HepG2 (cell line): ENCODE results near the gene CACNA1H. TPM values are rescaled to one million over a fixed set of nuclear protein-coding genes. Genes with fewer than 3 reads are reported as not detected.
A peak's percentile ranks its signal among the peaks of the same experiment; 100 is the strongest.

Experiments
- ATAC-seq: fragments of 200-7000 bp; cut with Tn5 transposase; 3 replicates; pipeline ENCODE4 v1.9.1; 2020; ENCODE audit warnings: mild to moderate bottlenecking, moderate library complexity
- BruUV-seq: library from RNA; stranded (reverse); fragments of 400-500 nt; replicated peaks from 2 replicates; lab custom pipeline; 2021; lab: Mats Ljungman, UMichigan
- CTCF ChIA-PET: fragments of 300-600 bp; formaldehyde crosslinking; extraction: SDS; loops from one replicate; lab custom pipeline; 2021; ENCODE audit warnings: low total read pairs, inconsistent platforms, low intra/inter-chr PET ratio; lab: Yijun Ruan, JAX
- POLR2A ChIA-PET: fragments of 350-600 bp; sonication (Branson Sonifier 250); formaldehyde crosslinking; loops from one replicate; lab custom pipeline; 2020; ENCODE audit warnings: antibody characterized with exemption, inconsistent platforms; lab: Yijun Ruan, JAX
- DNase-seq: peaks from one replicate; pipeline ENCODE4 v3.0.0-alpha.2; 2015; ENCODE audit warnings: low spot score
- FAIRE-seq: peaks from 3 replicates; lab custom pipeline; 2011; peaks lifted over from hg19 to GRCh38; lab: Jason Lieb, UNC
- H2AFZ ChIP-seq: one replicate; pipeline ENCODE4 v1.6.1; 2011; ENCODE audit warnings: low read length, inconsistent platforms
- H3K27ac ChIP-seq: fragments of 300-600 bp; 3 replicates; pipeline ENCODE4 v1.8.0; 2011; ENCODE audit warnings: mixed run types, mild to moderate bottlenecking, mixed read lengths, low read length, inconsistent platforms; ENCODE audit not compliant: insufficient read depth; ENCODE audit errors: extremely low read length
- H3K27me3 ChIP-seq, 2 experiments: fragments of 200-600 bp in 1 of 2; 2 replicates in 1 of 2; 3 replicates in 1 of 2; pipeline versions ENCODE4 v1.6.0 to v1.8.0; 2011; ENCODE audit warnings: low read length in 2 of 2, mild to moderate bottlenecking in 2 of 2, moderate library complexity in 2 of 2, inconsistent platforms in 1 of 2; ENCODE audit not compliant: insufficient read depth in 2 of 2, control insufficient read depth in 1 of 2
- H3K36me3 ChIP-seq, 2 experiments: fragments of 200-600 bp in 1 of 2; replicated peaks in 1 of 2; 2 replicates in 1 of 2; 3 replicates in 1 of 2; pipeline versions ENCODE4 v1.5.1 to v1.8.0; 2011; ENCODE audit warnings: low read length in 2 of 2, inconsistent platforms in 1 of 2; ENCODE audit not compliant: insufficient read depth in 2 of 2, control insufficient read depth in 1 of 2
- H3K4me1 ChIP-seq: 2 replicates; pipeline ENCODE4 v1.5.1; 2012; ENCODE audit warnings: low read length, inconsistent platforms; ENCODE audit not compliant: insufficient read depth
- H3K4me2 ChIP-seq: 2 replicates; pipeline ENCODE4 v1.6.0; 2011; ENCODE audit warnings: low read depth, low read length, inconsistent platforms
- H3K4me3 ChIP-seq, 3 experiments: fragments of 200-600 bp in 1 of 3; sonication (generic), shearing (Covaris generic) in 1 of 3; replicated peaks in 1 of 3; 2 replicates each; pipeline ENCODE4 v1.5.1; 2011 to 2016; ENCODE audit warnings: low read length in 3 of 3, inconsistent platforms in 2 of 3, low read depth in 2 of 3, mild to moderate bottlenecking in 2 of 3, control low read depth in 1 of 3, mixed read lengths in 1 of 3; ENCODE audit not compliant: insufficient read depth in 1 of 3
- H3K79me2 ChIP-seq: one replicate; pipeline ENCODE4 v1.6.1; 2011; ENCODE audit warnings: low read length, inconsistent platforms; ENCODE audit not compliant: insufficient read depth
- H3K9ac ChIP-seq: 2 replicates; pipeline ENCODE4 v1.6.0; 2011; ENCODE audit warnings: mild to moderate bottlenecking, low read depth, low read length, inconsistent platforms; ENCODE audit not compliant: insufficient read depth
- H3K9me3 ChIP-seq: 2 replicates; pipeline ENCODE4 v1.5.1; 2012; ENCODE audit warnings: mild to moderate bottlenecking, low read length
- H4K20me1 ChIP-seq: 2 replicates; pipeline ENCODE4 v1.6.0; 2011; ENCODE audit warnings: inconsistent platforms, mild to moderate bottlenecking, low read length, moderate library complexity; ENCODE audit not compliant: insufficient read depth
- FOSL2 ChIP-seq: sonication (generic); formaldehyde crosslinking; IDR thresholded peaks from 2 replicates; pipeline ENCODE4 v1.4.0; 2020; ENCODE audit warnings: missing genetic modification reagents
- HMG20A ChIP-seq: IDR thresholded peaks from 2 replicates; pipeline ENCODE4 v1.6.1; 2016; ENCODE audit warnings: borderline replicate concordance
- ZFY ChIP-seq: sonication (generic); formaldehyde crosslinking; IDR thresholded peaks from 2 replicates; pipeline ENCODE4 v1.4.0; 2020; ENCODE audit warnings: missing genetic modification reagents
- ZNF703 ChIP-seq: sonication (generic); formaldehyde crosslinking; IDR thresholded peaks from 2 replicates; pipeline ENCODE4 v1.5.1; 2020; ENCODE audit warnings: missing genetic modification reagents, mild to moderate bottlenecking, moderate library complexity, borderline replicate concordance
- WGBS: methylation state at CpG from one replicate; pipeline ENCODE4 v1.1.6; 2017; ENCODE audit warnings: low lambda C conversion rate; 5-methylcytosine and 5-hydroxymethylcytosine counted together
- in situ Hi-C: cut with HindIII; loops from 2 replicates; pipeline ENCODE4 v1.10.0; 2017; ENCODE audit warnings: low pct_unique_long_range_greater_than_20kb; ENCODE audit not compliant: extremely low pct_ligation_motif_present
- intact Hi-C: fragments of 100-400 bp; cut with micrococcal nuclease; formaldehyde crosslinking; loops from one replicate; pipeline ENCODE4 v1.10.0; 2022; ENCODE audit not compliant: unreplicated experiment
- polyA plus RNA-seq, 8 experiments: library from polyadenylated mRNA; depleted of rRNA in 3 of 8; stranded (reverse) in 7 of 8; unstranded in 1 of 8; fragments of >200 nt; fragmentation: Illumina TruSeq in 4 of 8; extraction: Trizol in 4 of 8; gene quantifications; 2 replicates each; pipeline versions ENCODE4 v1.2.1 to v1.2.3, GENCODE V29; 2011 to 2016; ENCODE audit warnings: low read depth in 4 of 8, missing spikeins in 1 of 8, mixed read lengths in 1 of 8; ENCODE audit not compliant: insufficient read depth in 1 of 8
- total RNA-seq, 5 experiments: library from RNA; depleted of rRNA; stranded (reverse); fragments of >200 nt; fragmentation: Illumina TruSeq; extraction: Trizol; gene quantifications; 2 replicates each; pipeline ENCODE4 v1.2.3, GENCODE V29; 2016; ENCODE audit warnings: low read depth in 1 of 5
- TF ChIP-seq, protein P1 (sequence below): sonication (generic); formaldehyde crosslinking; IDR thresholded peaks from 2 replicates; pipeline ENCODE4 v1.4.0; 2020; ENCODE audit warnings: mild to moderate bottlenecking, missing genetic modification reagents
- TF ChIP-seq, protein P2 (sequence below): sonication (generic); formaldehyde crosslinking; IDR thresholded peaks from 2 replicates; pipeline ENCODE4 v1.4.0; 2020; ENCODE audit warnings: missing genetic modification reagents

CACNA1H gene
- total and polyA plus RNA-seq, 2 of the 13 experiments (the other 11 are each of a cell fraction or from before 2014, with no cell fraction given): 0.40 to 1.8 TPM

DNA sequence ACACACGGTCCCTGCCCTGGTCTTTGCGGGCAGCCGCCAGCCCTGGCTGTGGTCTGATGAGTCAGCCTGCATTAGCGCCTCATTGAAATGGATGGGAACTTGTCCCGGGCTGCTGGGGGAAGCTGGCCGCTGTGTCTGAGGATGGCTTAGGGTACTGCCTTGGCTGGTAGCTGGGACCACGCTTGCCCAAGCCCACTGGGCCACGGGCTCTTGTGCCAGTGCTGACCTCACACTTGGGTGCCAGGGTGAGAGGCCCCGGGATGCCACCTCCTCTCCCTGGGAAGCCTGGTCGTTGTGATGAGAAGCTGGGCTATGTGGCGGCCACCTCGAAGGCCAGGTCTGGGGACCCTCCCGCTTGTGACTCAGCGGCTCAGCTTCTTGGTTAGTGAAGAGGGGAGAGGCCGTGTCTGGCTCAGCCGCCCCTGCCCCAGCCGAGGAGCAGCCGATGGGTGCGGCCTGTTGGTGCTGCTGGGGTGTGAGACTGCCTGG, 10.7 kb downstream of the CACNA1H start:
- DNase-seq (no peak), FAIRE-seq (no peak)
- CTCF ChIA-PET: no interaction called here

DNA sequence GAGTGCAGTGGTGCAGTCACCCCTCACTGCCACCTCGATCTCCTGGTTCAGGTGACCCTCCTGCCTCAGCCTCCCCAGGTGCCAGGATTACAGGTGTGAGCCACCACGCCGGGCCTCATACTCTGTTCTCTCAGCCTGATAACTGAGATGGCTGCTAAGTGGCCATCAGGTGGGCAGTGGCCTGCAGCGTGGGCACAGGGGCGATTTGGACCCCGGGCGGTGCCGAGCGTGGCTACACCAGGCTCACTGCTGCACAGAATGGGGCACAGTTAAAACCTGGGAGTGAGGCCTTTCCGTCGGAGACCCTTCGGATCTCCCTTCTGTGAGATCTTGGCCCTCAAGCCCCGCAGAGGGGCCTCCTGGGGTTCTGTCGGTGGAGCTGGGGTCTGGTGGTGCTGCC, 11.5 kb downstream of the CACNA1H start:
- H3K4me2 ChIP-seq: no peak overlapping the region
- in situ Hi-C loops: no loop called here
- no peak overlapping the region for H3K4me3 ChIP-seq
- H3K36me3 ChIP-seq: no peaks in the 10 kb centered on the region
- DNase-seq (no peak), FAIRE-seq (no peak), ATAC-seq (no peak)
- no peak overlapping the region for H2AFZ ChIP-seq
- H3K9ac ChIP-seq: no peak overlapping the region
- peaks cover 3 to 45% of the 10 kb centered on the region in 2 experiments for H3K27me3 ChIP-seq
- BruUV-seq: no TSS peak
- H4K20me1 ChIP-seq: no peaks in the 10 kb centered on the region
- H3K4me1 ChIP-seq: peaks cover 17% of the 10 kb centered on the region
- ChIA-PET POLR2A (no interaction called here), CTCF (no interaction called here)
- intact Hi-C loops: no loop called here
- 46% methylated on average over 3 of the region's 14 CpGs for WGBS
- H3K27ac ChIP-seq: no peak overlapping the region
- no peaks in the 10 kb centered on the region for H3K9me3 ChIP-seq
- H3K79me2 ChIP-seq: no peaks in the 10 kb centered on the region
- TF ChIP-seq ZFY (CRISPR knock-in tag) (no peak), HMG20A (CRISPR knock-in tag) (no peak)
- TF ChIP-seq, protein P1, sequence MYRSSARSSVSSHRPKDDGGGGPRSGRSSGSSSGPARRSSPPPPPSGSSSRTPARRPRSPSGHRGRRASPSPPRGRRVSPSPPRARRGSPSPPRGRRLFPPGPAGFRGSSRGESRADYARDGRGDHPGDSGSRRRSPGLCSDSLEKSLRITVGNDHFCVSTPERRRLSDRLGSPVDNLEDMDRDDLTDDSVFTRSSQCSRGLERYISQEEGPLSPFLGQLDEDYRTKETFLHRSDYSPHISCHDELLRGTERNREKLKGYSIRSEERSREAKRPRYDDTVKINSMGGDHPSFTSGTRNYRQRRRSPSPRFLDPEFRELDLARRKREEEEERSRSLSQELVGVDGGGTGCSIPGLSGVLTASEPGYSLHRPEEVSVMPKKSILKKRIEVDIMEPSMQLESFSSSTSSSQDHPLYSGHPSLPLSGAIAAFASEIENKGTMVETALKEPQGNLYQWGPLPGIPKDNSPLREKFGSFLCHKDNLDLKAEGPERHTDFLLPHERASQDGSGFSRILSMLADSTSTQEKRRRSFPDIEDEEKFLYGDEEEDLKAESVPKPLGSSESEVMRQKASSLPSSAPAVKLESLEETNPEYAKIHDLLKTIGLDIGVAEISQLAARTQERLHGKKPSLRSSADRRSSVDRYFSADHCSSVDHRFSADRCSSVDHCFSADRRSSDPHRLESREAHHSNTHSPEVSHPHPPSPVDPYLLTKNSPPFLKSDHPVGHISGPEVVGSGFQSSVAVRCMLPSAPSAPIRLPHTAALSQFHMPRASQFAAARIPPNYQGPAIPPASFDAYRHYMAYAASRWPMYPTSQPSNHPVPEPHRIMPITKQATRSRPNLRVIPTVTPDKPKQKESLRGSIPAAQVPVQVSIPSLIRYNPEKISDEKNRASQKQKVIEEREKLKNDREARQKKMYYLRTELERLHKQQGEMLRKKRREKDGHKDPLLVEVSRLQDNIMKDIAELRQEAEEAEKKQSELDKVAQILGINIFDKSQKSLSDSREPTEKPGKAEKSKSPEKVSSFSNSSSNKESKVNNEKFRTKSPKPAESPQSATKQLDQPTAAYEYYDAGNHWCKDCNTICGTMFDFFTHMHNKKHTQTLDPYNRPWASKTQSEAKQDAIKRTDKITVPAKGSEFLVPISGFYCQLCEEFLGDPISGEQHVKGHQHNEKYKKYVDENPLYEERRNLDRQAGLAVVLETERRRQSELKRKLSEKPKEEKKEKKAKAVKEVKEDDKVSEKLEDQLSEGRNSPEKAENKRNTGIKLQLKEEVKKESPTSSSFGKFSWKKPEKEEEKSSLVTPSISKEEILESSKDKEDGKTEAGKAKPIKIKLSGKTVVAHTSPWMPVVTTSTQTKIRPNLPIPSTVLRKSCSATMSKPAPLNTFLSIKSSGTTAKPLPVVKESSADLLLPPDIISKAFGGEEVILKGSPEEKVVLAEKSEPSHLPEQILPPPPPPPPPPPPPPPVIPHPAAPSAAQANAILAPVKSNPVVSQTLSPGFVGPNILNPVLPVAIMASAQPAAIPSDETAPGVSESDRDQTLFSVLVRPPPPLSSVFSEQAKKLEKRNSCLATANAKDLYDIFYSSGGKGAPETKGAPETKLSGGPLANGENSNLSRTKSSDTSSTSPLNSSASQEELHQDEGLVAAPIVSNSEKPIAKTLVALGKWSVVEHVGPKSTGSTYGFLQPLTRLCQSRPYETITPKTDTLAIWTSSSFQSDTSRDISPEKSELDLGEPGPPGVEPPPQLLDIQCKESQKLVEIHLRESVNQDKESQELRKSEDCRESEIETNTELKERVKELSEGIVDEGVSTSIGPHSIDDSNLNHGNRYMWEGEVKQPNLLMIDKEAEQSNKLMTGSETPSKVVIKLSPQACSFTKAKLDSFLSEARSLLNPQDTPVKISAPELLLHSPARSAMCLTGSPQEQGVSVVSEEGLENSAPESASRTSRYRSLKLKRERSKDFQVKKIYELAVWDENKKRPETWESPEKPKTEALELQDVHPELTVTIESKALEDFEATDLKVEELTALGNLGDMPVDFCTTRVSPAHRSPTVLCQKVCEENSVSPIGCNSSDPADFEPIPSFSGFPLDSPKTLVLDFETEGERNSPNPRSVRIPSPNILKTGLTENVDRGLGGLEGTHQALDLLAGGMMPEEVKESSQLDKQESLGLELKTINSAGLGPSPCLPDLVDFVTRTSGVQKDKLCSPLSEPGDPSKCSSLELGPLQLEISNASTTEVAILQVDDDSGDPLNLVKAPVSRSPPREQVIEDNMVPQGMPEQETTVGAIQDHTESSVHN (CRISPR knock-in tag): no peak

More for the DNA sequence above, 10.7 kb downstream of the CACNA1H start:
- peaks cover 5 to 51% of the 10 kb centered on the region in 2 experiments for H3K27me3 ChIP-seq
- ATAC-seq: no peak
- H3K4me1 ChIP-seq: peaks cover 25% of the 10 kb centered on the region
- POLR2A ChIA-PET: no interaction called here
- intact Hi-C loops (no loop called here), in situ Hi-C loops (no loop called here)
- H3K27ac ChIP-seq: no peak overlapping the region
- H3K9me3 ChIP-seq: no peaks in the 10 kb centered on the region
- TF ChIP-seq ZNF703 (CRISPR knock-in tag): no peak
- peak; percentile 49; the same call in 1 of the 2 replicates for TF ChIP-seq FOSL2 (CRISPR knock-in tag)
- TF ChIP-seq, protein P2, sequence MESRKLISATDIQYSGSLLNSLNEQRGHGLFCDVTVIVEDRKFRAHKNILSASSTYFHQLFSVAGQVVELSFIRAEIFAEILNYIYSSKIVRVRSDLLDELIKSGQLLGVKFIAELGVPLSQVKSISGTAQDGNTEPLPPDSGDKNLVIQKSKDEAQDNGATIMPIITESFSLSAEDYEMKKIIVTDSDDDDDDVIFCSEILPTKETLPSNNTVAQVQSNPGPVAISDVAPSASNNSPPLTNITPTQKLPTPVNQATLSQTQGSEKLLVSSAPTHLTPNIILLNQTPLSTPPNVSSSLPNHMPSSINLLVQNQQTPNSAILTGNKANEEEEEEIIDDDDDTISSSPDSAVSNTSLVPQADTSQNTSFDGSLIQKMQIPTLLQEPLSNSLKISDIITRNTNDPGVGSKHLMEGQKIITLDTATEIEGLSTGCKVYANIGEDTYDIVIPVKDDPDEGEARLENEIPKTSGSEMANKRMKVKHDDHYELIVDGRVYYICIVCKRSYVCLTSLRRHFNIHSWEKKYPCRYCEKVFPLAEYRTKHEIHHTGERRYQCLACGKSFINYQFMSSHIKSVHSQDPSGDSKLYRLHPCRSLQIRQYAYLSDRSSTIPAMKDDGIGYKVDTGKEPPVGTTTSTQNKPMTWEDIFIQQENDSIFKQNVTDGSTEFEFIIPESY (CRISPR knock-in tag): peak; percentile 78
- no peak overlapping the region for H3K4me2 ChIP-seq
- BruUV-seq: no TSS peak
- H2AFZ ChIP-seq: no peak overlapping the region
- H4K20me1 ChIP-seq: no peaks in the 10 kb centered on the region
- H3K4me3 ChIP-seq: no peak overlapping the region
- WGBS: 20% methylated on average over 1 of the region's 19 CpGs
- H3K36me3 ChIP-seq: no peaks in the 10 kb centered on the region
- H3K79me2 ChIP-seq: no peaks in the 10 kb centered on the region
- H3K9ac ChIP-seq: no peak overlapping the region
